IPS-18c (cell line): Measurements from ENCODE around the gene SLC34A1.

ENCODE experiments used
- H3K4me3 ChIP-seq: 2 replicates; pipeline ENCODE4 v1.7.0; 2013; ENCODE audit warnings: low read depth, mild to moderate bottlenecking, low read length, moderate library complexity; ENCODE audit not compliant: insufficient read depth
- H3K9me3 ChIP-seq: one replicate; pipeline ENCODE4 v1.6.1; 2013; ENCODE audit warnings: mild to moderate bottlenecking, low read length, moderate library complexity; ENCODE audit not compliant: control insufficient read depth, insufficient read depth

The SLC34A1 gene

DNA sequence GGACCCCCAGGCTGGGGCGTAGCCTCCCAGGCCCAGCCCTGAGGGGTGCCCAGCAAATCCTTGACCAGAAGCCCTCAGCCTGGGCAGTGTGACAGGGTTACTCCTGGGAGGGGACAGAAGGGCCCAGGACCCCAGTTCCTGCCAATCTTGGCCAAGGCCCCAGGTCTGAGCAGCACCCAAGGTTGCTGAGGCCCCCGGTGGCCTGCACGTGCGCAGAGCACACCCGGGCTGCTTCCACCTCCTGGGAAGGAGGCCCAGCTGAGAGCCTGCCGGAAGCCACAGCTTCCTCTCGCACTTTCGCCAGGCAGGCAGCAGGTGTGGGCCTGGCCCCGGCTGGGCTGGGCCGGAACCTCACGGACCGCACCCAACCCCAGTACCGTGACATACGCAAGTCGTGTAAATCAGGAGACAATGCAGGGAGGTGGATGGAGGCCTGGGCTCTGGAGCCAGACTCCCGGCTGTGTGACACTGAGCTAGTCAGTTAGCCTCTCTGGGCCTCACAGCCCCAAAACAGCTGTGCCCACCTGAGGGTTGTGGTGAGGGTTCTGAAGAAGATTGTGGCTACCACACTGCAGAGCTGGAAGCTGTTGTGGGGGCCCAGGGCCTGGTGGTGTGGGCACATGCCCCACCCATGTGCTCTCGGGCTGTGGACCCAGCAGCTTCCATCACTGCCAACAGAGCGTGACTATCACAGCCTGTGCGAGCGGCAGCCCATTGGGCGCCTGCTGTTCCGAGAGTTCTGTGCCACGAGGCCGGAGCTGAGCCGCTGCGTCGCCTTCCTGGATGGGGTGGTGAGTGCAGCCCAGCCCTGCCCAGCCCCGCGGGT is 47.3 kb downstream of the SLC34A1 start:
- no peaks in the 10 kb centered on the region for H3K9me3 ChIP-seq
- H3K4me3 ChIP-seq, result no peak overlapping the region

DNA sequence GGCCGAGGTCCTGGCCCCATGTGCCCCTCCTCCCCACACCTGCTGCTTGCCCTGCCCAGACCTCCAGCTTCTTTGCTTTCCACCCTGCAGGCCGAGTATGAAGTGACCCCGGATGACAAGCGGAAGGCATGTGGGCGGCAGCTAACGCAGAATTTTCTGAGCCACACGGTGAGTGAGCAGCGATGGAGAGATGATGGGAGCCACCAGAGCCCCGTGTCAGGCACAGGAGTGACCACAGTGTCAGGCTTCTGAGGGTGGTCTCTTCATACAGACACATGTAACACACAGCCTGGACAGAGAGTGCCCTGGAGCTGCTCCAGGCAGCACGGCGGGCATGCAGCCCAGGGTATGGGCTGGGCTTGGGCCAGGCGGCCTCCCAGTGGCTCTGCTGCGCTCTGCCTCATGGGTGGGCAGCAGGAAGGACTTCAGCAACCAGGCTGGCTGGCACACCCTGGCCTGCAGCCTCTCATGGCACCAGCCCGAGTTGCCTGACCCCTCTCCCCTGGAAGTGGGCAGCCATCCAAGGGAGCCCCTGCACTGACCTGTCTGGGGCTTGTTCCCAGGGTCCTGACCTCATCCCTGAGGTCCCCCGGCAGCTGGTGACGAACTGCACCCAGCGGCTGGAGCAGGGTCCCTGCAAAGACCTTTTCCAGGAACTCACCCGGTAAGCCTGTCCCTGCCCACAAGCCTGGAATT is 48.1 kb downstream of the SLC34A1 start:
- no peaks in the 10 kb centered on the region for H3K9me3 ChIP-seq
- H3K4me3 ChIP-seq, result no peak overlapping the region

DNA sequence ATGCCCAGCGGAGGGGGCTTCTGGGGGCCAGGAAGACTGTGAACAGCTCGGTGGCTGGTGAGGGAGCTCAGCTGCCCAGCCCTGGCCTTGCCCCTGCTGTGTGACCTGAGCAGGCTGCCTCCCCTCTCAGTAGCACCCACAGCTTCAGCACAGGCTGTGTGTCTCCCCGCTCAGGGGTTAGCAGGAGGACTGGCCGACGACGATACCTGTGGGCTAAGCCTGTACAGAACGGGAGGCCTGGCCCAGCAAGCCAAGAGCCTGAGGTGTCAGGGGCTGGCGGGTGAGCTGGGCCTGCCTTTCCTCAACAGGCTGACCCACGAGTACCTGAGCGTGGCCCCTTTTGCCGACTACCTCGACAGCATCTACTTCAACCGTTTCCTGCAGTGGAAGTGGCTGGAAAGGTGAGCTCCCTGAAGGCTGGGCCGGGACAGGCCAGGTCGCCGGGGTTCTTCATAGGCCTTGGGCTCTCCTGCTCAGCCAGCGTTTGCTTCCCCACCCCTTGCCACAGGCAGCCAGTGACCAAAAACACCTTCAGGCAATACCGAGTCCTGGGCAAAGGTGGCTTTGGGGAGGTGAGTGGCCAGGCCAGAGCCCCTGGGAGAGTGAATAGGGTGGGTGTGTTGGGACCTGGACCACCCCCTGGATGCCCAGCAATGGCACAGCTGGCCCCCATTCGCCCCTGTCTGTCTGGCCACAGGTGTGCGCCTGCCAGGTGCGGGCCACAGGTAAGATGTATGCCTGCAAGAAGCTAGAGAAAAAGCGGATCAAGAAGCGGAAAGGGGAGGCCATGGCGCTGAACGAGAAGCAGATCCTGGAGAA is 48.8 kb downstream of the SLC34A1 start:
- H3K4me3 ChIP-seq, result no peak overlapping the region

DNA sequence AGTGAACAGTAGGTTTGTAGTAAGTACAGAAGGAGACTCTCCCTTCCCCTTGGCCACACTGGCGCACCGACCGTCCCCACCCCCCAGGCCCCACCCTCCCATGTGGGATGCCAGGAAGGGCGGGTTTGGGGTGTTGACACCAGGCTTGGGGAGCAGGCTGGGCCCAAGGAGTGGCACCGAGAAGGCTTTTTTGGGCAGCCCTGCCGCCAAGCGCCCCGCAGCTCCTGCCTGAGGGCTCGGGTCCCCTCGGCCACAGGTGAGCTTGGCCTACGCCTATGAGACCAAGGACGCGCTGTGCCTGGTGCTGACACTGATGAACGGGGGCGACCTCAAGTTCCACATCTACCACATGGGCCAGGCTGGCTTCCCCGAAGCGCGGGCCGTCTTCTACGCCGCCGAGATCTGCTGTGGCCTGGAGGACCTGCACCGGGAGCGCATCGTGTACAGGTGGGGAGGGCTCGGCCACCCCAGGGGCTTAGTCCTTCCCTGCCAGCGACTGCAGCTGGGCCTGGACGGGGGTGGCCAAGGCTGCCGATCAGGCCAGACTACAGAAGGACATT is 49.5 kb downstream of the SLC34A1 start:
- Histone ChIP-seq H3K4me3 (no peak overlapping the region), H3K9me3 (no peaks in the 10 kb centered on the region)

More for the DNA sequence above, 48.8 kb downstream of the SLC34A1 start:
- H3K9me3 ChIP-seq, result no peaks in the 10 kb centered on the region

GRCh38 chr5:177434437-177434836 is 50.2 kb downstream of the SLC34A1 start:
- Histone ChIP-seq H3K9me3 (no peaks in the 10 kb centered on the region), H3K4me3 (no peak overlapping the region)

DNA sequence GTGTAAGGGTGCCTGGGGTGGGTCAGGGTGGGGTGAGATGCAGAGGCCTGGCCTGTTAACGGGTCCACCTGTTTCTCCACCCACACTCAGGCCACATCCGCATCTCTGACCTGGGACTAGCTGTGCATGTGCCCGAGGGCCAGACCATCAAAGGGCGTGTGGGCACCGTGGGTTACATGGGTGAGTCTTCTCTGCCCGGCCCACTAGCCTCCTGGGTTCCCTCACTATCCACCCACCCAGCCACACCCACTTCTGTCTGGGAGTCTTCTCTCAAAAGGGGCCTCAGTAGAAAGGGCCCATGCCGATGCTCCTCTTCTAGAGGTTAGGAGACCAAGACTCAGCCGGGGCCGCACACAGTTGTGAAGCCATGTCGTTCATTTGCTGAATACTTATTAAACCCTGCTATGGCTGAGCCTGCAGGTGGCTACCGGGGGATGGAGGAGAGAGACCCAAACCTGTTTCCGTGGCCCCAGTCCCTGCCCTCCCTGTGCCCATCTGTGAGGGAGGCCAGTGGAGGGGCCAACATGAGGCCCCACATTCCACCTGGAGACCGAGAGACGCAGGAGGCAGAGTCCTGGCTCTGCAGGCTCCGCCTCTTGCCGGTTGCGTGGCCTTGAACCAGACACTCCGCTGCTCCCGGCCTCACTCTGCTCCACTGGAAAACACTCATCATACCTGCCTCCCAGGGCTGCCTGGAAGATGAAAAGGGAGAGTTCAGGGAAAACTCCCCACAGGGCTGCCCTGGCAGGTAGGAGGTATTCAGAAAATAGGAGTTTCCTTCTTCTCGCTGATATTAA is 50.9 kb downstream of the SLC34A1 start:
- Histone ChIP-seq H3K4me3 (no peak overlapping the region), H3K9me3 (no peaks in the 10 kb centered on the region)

DNA sequence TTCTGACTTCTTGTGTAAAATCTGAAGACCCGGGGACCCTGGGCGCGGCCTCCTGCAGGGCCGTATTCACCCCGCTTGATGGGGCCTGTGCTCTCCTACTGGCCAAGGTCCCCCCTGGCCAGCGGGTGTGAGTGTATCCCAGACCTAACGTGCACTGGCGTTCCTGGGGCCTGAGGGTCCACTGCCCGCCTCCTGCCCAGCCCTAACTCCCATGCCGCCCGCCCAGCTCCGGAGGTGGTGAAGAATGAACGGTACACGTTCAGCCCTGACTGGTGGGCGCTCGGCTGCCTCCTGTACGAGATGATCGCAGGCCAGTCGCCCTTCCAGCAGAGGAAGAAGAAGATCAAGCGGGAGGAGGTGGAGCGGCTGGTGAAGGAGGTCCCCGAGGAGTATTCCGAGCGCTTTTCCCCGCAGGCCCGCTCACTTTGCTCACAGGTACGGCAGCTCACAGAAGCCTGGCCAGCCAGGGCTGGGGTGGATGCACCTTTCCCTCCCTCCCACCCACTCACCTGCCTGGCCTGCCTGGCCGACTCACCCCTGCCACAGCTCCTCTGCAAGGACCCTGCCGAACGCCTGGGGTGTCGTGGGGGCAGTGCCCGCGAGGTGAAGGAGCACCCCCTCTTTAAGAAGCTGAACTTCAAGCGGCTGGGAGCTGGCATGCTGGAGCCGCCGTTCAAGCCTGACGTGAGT is 51.8 kb downstream of the SLC34A1 start:
- H3K9me3 ChIP-seq, result no peaks in the 10 kb centered on the region

GRCh38 chr5:177437623-177438022 is 53.4 kb downstream of the SLC34A1 start:
- H3K4me3 ChIP-seq, result no peak overlapping the region
- H3K9me3 ChIP-seq, result no peaks in the 10 kb centered on the region

More for the DNA sequence above, 51.8 kb downstream of the SLC34A1 start:
- H3K4me3 ChIP-seq, result no peak overlapping the region

DNA sequence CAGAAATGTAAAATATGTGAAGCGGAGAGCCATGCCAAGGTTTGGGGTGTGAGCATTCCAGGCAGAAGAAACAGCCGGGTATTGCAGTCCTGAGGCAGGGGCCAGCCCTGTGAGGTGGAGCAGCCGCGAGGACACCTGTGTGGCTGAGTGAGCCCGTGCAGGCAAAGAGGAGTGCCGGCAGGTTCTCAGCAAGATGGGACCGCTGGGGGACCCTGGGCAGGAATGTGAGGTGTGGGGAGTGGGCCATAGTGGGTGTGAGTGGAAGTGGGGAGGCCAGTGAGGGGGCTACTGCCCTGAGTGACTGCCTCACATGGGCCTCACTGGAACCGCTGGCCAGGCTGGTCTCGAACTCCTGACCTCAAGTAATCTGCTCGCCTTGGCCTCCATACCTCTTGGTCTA is 54.2 kb downstream of the SLC34A1 start:
- Histone ChIP-seq H3K4me3 (no peak overlapping the region), H3K9me3 (no peaks in the 10 kb centered on the region)

- H3K4me3 ChIP-seq, result no peak overlapping the region
- no peaks in the 10 kb centered on the region for H3K9me3 ChIP-seq
Measured at GRCh38 chr5:177439518-177440053, 55.4 kb downstream of the SLC34A1 start.

- Histone ChIP-seq H3K9me3 (no peaks in the 10 kb centered on the region), H3K4me3 (no peak overlapping the region)
Measured at GRCh38 chr5:177440211-177440989, 56.2 kb downstream of the SLC34A1 start.

- no peak overlapping the region for H3K4me3 ChIP-seq
- no peaks in the 10 kb centered on the region for H3K9me3 ChIP-seq
Measured at GRCh38 chr5:177440990-177441780, 57.0 kb downstream of the SLC34A1 start.

DNA sequence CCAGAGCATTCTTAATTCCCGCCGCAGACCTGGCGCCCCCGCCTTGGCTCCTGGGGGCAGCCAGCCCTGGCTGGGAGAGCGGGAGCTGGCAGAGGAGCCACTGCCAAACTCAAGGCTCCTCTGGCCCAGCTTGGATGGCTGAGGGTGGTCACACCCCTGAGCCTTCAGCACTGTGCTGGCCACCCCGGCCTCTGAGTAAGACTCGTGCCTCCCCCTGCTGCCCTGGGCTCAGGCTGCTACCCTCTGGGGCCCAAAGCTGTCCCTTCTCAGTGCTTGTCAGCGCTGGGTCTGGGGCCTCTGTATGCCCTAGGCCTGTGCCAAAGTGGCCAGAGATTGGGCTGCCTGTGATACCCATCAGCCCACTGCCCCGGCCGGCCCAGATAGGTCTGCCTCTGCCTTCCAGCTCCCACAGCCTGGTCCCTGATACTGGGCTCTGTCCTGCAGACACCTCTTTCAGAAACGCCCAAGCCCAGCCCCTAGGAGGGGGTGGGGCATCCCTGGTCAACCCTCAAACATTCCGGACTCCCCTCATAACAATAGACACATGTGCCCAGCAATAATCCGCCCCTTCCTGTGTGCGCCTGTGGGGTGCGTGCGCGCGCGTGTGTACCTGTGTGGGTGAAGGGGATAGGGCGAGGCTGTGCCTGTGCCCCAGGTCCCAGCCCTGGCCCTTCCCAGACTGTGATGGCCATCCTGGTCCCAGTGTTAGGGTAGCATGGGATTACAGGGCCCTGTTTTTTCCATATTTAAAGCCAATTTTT is 58.0 kb downstream of the SLC34A1 start:
- no peak overlapping the region for H3K4me3 ChIP-seq
- no peaks in the 10 kb centered on the region for H3K9me3 ChIP-seq
